Measurements from ENCODE around the gene PHYH.
"Not testable (repeated sequence)": the region's sequence is repeated elsewhere in the genome, so short reads cannot be mapped to it uniquely, and the experiment has no call there.

The PHYH gene

DNA sequence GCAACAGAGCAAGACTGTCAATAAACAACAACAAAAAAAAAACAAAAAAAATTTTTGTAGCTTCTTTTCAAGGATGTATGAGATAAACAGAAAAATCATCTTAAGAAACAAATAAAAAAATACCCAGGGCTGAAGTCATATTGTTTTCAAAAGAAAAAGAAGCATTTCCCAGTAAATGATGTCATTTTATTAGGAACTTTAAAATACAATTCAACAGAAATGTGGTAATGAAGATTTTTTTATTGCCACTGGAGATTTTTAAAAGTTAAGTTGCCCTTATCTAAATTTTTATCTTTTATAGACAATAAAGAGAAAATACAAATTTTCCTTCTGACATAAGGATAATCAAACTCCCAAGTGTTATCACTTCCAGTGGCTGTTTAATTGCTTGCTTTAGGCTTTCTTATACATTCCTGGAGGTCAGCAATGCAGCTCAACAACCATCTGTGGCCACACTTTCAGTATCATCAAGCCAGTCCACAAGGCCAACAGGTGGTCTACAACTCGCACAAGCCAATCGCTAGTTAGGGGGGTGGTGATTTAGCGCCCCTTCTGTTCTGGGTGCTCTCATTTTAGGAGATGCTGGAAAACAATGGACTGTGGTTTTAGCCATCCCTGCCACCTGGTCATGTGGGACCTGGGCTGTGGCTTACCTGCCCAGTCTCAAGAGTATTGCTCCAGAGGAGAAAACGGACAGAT, 37.4 kb upstream of the PHYH start:
- H3K27ac ChIP-seq (ENCODE audit: low read length): no peak overlapping the region
- H3K4me1 ChIP-seq (ENCODE audit: control insufficient read depth, low read depth, low read length): peaks cover 22% of the 10 kb centered on the region
- H3K9ac ChIP-seq (ENCODE audit: low read length): no peak overlapping the region
- no peaks in the 10 kb centered on the region for H3K9me3 ChIP-seq (ENCODE audit: control insufficient read depth, low read depth, low read length)
- peaks cover 83% of the 10 kb centered on the region for H3K36me3 ChIP-seq (ENCODE audit: control insufficient read depth, low read depth, low read length)
- H3K27me3 ChIP-seq (ENCODE audit: control insufficient read depth, insufficient read depth, low read length): no peaks in the 10 kb centered on the region
- no peak overlapping the region for H3K4me3 ChIP-seq (ENCODE audit: low read length)

DNA sequence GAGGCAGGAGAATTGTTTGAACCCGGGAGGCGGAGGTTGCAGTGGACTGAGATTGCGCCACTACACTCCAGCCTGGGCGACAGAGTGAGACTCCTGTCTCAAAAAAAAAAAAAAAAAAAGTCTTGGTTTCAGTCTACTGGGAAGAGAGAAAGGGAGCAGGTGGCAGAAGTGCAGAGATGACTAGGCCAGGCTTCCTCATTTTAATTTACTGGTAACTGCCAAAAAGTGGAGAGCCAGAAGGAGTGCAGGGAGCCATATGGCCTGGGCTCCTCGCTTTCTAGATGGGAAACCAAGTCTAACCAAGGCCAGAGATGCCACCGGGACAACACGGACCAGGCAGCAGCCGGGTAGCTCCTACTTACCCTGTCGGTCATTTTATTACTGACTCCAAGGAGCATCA, 36.0 kb upstream of the PHYH start:
- H3K36me3 ChIP-seq (ENCODE audit: control insufficient read depth, low read depth, low read length): peaks cover 97% of the 10 kb centered on the region
- no peaks in the 10 kb centered on the region for H3K9me3 ChIP-seq (ENCODE audit: control insufficient read depth, low read depth, low read length)
- H3K27me3 ChIP-seq (ENCODE audit: control insufficient read depth, insufficient read depth, low read length): no peaks in the 10 kb centered on the region
- H3K9ac ChIP-seq (ENCODE audit: low read length): no peak overlapping the region
- peaks cover 20% of the 10 kb centered on the region for H3K4me1 ChIP-seq (ENCODE audit: control insufficient read depth, low read depth, low read length)
- no peak overlapping the region for H3K4me3 ChIP-seq (ENCODE audit: low read length)
- no peak overlapping the region for H3K27ac ChIP-seq (ENCODE audit: low read length)

DNA sequence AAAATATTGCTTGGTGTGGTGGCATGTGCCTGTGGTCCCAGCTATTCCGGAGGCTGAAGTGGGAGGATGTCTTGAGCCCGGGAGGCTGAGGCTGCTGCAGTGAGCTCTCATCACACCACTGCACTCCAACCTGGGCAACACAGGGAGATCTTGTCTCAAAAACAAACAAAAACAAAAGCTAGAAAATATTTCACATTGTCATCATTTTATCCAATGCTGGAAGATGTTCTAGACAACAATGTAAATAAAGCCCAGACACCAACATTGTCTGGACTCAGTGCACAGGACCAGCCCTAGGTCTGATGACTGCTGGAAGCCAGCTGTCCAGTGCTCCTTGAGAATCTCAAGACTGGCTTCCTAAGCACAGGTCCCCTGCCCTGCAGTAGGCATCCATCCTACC, 34.7 kb upstream of the PHYH start:
- no peaks in the 10 kb centered on the region for H3K9me3 ChIP-seq (ENCODE audit: control insufficient read depth, low read depth, low read length)
- H3K4me3 ChIP-seq (ENCODE audit: low read length): no peak overlapping the region
- H3K4me1 ChIP-seq (ENCODE audit: control insufficient read depth, low read depth, low read length): peaks cover 19% of the 10 kb centered on the region
- H3K27ac ChIP-seq (ENCODE audit: low read length): no peak overlapping the region
- H3K27me3 ChIP-seq (ENCODE audit: control insufficient read depth, insufficient read depth, low read length): no peaks in the 10 kb centered on the region
- peaks cover 97% of the 10 kb centered on the region for H3K36me3 ChIP-seq (ENCODE audit: control insufficient read depth, low read depth, low read length)
- H3K9ac ChIP-seq (ENCODE audit: low read length): no peak overlapping the region

DNA sequence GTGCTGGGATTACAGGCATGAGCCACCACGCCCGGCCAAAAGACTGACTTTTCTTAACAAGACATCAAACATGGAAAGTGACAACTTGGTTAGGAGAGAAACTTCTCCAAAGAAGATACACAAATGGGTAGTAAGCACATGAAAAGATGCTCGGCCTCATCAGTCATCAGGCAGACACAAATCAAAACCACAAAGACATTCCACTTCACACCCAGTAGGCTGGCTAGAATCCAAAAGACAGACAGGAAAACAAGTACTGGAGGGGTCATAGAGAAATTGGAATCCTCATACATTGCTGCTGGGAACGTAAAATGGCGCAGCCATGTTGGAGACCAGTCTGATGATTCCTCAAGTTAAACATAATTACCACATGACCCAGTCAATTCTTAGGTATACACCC, 31.8 kb upstream of the PHYH start:
- peaks cover 97% of the 10 kb centered on the region for H3K36me3 ChIP-seq (ENCODE audit: control insufficient read depth, low read depth, low read length)
- H3K9ac ChIP-seq (ENCODE audit: low read length): no peak overlapping the region
- no peak overlapping the region for H3K27ac ChIP-seq (ENCODE audit: low read length)
- H3K27me3 ChIP-seq (ENCODE audit: control insufficient read depth, insufficient read depth, low read length): no peaks in the 10 kb centered on the region
- H3K4me3 ChIP-seq (ENCODE audit: low read length): no peak overlapping the region
- no peaks in the 10 kb centered on the region for H3K9me3 ChIP-seq (ENCODE audit: control insufficient read depth, low read depth, low read length)
- peaks cover 16% of the 10 kb centered on the region for H3K4me1 ChIP-seq (ENCODE audit: control insufficient read depth, low read depth, low read length)

DNA sequence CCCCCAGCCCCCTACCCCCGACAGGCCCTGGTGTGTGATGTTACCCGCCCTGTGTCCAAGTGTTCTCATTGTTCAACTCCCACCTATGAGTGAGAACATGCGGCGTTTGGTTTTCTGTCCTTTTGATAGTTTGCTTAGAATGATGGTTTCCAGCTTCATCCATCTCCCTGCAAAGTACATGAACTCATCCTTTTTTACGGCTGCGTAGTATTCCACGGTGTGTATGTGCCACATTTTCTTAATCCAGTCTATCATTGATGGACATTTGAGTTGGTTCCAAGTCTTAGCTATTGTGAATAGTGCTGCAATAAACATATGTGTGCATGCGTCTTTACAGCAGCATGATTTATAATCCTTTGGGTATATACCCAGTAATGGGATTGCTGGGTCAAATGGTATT, 31.1 kb upstream of the PHYH start:
- not testable (repeated sequence) for H3K27me3 ChIP-seq (ENCODE audit: control insufficient read depth, insufficient read depth, low read length); H3K9me3 ChIP-seq (ENCODE audit: control insufficient read depth, low read depth, low read length); H3K9ac ChIP-seq (ENCODE audit: low read length); H3K4me3 ChIP-seq (ENCODE audit: low read length); H3K27ac ChIP-seq (ENCODE audit: low read length)
- Histone ChIP-seq H3K4me1 (ENCODE audit: control insufficient read depth, low read depth, low read length) (peaks cover 16% of the 10 kb centered on the region), H3K36me3 (ENCODE audit: control insufficient read depth, low read depth, low read length) (peaks cover 97% of the 10 kb centered on the region)

DNA sequence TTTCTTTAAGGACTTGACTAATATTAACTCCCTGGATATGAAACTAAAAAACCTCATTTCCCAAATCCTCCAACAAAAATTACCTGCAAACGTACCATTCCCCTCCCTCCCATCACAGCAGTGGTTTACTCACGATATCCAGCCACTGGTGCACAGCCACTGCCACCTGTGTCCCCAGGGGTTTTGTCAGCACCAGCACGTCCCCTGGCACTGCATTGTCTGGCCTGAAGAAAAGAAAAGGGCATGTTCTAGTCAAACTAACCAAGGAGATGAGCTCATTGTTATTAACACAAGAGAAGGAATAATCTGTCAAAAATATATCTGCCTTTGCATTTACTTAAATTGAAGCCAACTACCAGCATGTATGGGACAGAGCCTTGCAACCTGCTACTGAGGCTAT, 29.7 kb upstream of the PHYH start:
- H3K27ac ChIP-seq (ENCODE audit: low read length): no peak overlapping the region
- H3K36me3 ChIP-seq (ENCODE audit: control insufficient read depth, low read depth, low read length): peaks cover 95% of the 10 kb centered on the region
- H3K4me3 ChIP-seq (ENCODE audit: low read length): no peak overlapping the region
- H3K9ac ChIP-seq (ENCODE audit: low read length): no peak overlapping the region
- no peaks in the 10 kb centered on the region for H3K27me3 ChIP-seq (ENCODE audit: control insufficient read depth, insufficient read depth, low read length)
- no peaks in the 10 kb centered on the region for H3K9me3 ChIP-seq (ENCODE audit: control insufficient read depth, low read depth, low read length)
- H3K4me1 ChIP-seq (ENCODE audit: control insufficient read depth, low read depth, low read length): peaks cover 16% of the 10 kb centered on the region

DNA sequence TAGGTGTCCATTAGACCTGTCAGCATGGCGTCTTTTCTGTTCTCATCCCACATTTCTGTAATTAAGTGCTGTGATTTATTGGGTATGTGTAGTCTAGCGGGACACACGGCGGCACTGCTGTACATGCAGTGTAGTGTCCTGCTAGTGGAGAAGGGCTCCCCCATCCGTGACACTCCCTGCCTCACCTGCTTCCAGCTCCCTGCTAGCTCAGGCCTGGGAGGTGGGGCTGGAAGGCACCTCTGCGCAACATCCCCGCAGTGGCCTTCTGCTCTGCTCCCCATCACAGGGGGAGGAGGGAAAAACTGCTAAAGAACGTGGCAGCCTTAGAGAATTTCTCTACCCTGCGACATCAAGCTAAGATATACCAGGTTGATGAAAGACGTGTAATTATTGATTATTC, 28.7 kb upstream of the PHYH start:
- Histone ChIP-seq H3K4me1 (ENCODE audit: control insufficient read depth, low read depth, low read length) (peaks cover 16% of the 10 kb centered on the region), H3K36me3 (ENCODE audit: control insufficient read depth, low read depth, low read length) (peaks cover 95% of the 10 kb centered on the region), H3K27ac (ENCODE audit: low read length) (no peak overlapping the region), H3K27me3 (ENCODE audit: control insufficient read depth, insufficient read depth, low read length) (no peaks in the 10 kb centered on the region), H3K4me3 (ENCODE audit: low read length) (no peak overlapping the region), H3K9ac (ENCODE audit: low read length) (no peak overlapping the region), H3K9me3 (ENCODE audit: control insufficient read depth, low read depth, low read length) (no peaks in the 10 kb centered on the region)

DNA sequence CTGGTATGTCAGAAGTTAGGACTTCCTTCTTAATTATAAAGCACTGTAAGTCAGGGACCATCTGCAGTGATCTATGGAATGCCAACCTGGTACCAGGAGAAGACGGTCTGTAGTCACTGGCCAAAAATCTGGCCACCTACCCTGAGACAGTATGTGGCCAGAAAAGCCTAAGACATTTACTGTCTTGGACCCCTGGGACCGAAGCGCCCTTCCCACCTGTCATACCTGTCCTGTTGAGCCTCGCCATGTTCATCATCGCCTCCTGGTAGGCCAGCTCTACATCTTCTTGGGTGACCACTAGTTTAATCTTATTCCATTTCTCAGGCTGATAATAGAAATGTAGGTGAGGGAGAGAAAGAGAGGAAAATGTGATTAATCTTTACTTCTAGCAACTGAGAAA, 28.3 kb upstream of the PHYH start:
- no peaks in the 10 kb centered on the region for H3K9me3 ChIP-seq (ENCODE audit: control insufficient read depth, low read depth, low read length)
- H3K27me3 ChIP-seq (ENCODE audit: control insufficient read depth, insufficient read depth, low read length): no peaks in the 10 kb centered on the region
- H3K4me3 ChIP-seq (ENCODE audit: low read length): no peak overlapping the region
- H3K9ac ChIP-seq (ENCODE audit: low read length): no peak overlapping the region
- peaks cover 16% of the 10 kb centered on the region for H3K4me1 ChIP-seq (ENCODE audit: control insufficient read depth, low read depth, low read length)
- H3K36me3 ChIP-seq (ENCODE audit: control insufficient read depth, low read depth, low read length): peaks cover 97% of the 10 kb centered on the region
- no peak overlapping the region for H3K27ac ChIP-seq (ENCODE audit: low read length)

DNA sequence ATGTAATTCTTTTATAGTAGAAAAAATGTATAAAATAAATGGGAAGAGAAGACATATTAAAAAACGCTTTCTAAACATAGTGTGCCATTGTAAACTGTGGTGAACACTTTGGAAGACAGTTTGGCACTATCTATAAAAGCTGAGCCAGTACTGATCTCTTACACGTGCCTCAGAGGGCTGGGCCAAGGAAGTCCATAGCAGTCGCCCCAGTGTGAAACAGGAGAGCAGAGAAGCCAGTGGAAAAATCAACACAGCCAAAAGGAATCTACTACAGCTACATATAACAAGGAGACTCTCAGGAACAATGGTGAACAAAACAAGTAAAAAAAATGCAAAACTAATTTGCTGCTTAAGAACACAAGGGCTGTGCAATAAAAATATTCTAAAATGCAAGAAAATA, 27.7 kb upstream of the PHYH start:
- peaks cover 97% of the 10 kb centered on the region for H3K36me3 ChIP-seq (ENCODE audit: control insufficient read depth, low read depth, low read length)

DNA sequence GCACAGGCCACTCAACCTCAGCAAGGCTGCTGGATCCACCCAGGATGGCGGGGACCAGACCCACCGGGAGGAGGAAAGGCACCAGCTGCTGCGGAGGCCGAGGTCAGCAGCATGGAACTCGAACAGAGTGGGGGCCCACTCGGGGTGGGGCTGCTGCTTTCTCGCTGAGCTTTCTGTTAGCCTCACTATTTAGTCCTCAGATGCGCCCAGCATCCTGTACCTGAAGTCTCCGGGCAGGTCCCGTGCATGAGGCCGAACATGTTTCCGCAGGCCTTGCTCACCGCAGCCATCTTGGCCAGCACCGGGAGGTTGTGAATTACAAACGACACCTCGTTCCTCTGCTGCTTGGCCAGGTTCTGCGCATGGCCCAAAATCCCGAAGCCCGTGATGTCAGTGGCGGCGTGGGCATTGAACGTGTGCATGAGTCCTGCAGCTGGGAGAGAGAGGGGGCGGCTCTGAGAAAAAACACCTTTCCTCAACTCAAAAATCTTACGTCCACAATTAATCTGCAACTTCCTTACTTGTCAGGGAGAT, 22.8 kb upstream of the PHYH start:
- Histone ChIP-seq H3K4me1 (ENCODE audit: control insufficient read depth, low read depth, low read length) (no peaks in the 10 kb centered on the region), H3K4me3 (ENCODE audit: low read length) (no peak overlapping the region), H3K9ac (ENCODE audit: low read length) (no peak overlapping the region), H3K36me3 (ENCODE audit: control insufficient read depth, low read depth, low read length) (peaks cover 88% of the 10 kb centered on the region), H3K27ac (ENCODE audit: low read length) (no peak overlapping the region), H3K9me3 (ENCODE audit: control insufficient read depth, low read depth, low read length) (no peaks in the 10 kb centered on the region), H3K27me3 (ENCODE audit: control insufficient read depth, insufficient read depth, low read length) (no peaks in the 10 kb centered on the region)

More for the DNA sequence above, 27.7 kb upstream of the PHYH start:
- no peak overlapping the region for H3K27ac ChIP-seq (ENCODE audit: low read length)
- no peaks in the 10 kb centered on the region for H3K27me3 ChIP-seq (ENCODE audit: control insufficient read depth, insufficient read depth, low read length)
- H3K4me1 ChIP-seq (ENCODE audit: control insufficient read depth, low read depth, low read length): peaks cover 16% of the 10 kb centered on the region
- no peak overlapping the region for H3K9ac ChIP-seq (ENCODE audit: low read length)
- H3K4me3 ChIP-seq (ENCODE audit: low read length): no peak overlapping the region
- H3K9me3 ChIP-seq (ENCODE audit: control insufficient read depth, low read depth, low read length): no peaks in the 10 kb centered on the region

DNA sequence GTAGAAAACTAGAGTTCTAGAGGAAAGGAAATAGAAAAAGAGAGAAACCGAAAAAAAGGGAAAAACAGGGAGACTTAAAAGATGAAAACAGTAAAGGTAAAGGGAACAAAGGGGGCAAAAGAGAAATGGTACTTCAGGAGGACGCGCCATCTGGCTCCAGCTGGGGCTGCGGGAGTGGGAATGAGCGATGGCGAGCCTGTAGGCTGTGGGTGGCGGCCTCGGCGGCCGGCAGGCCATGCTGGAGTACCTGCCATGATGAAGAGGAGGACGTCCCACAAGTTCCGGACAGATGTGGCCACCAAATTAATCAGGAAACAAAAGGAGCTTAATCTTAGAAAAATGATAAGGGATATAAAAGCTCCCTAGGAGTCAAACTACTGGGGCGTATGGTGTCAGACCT, 21.7 kb upstream of the PHYH start:
- H3K9ac ChIP-seq (ENCODE audit: low read length): no peak overlapping the region
- H3K27me3 ChIP-seq (ENCODE audit: control insufficient read depth, insufficient read depth, low read length): no peaks in the 10 kb centered on the region
- H3K4me1 ChIP-seq (ENCODE audit: control insufficient read depth, low read depth, low read length): no peaks in the 10 kb centered on the region
- no peaks in the 10 kb centered on the region for H3K9me3 ChIP-seq (ENCODE audit: control insufficient read depth, low read depth, low read length)
- peaks cover 77% of the 10 kb centered on the region for H3K36me3 ChIP-seq (ENCODE audit: control insufficient read depth, low read depth, low read length)
- no peak overlapping the region for H3K27ac ChIP-seq (ENCODE audit: low read length)
- H3K4me3 ChIP-seq (ENCODE audit: low read length): no peak overlapping the region

DNA sequence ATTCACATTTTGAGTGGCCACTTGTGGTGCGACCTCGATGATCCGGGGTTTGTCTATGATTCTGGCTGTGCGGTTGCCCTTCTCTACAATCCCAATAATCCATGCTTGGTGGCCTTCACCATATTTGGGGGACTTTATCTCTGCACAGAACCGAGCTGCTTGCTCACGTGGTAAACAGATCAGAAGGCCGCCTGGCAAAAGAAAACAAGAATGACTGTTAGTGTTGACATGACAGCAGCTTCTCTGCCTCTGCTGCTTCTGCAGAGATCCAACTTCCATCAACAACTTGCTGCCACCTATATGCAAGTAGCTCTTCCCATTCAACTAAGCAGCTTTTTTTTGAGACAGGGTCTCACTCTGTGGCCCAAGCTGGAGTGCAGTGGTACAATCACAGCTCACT, 19.3 kb upstream of the PHYH start:
- no peak overlapping the region for H3K27ac ChIP-seq (ENCODE audit: low read length)
- no peaks in the 10 kb centered on the region for H3K9me3 ChIP-seq (ENCODE audit: control insufficient read depth, low read depth, low read length)
- H3K4me3 ChIP-seq (ENCODE audit: low read length): no peak overlapping the region
- H3K27me3 ChIP-seq (ENCODE audit: control insufficient read depth, insufficient read depth, low read length): no peaks in the 10 kb centered on the region
- peaks cover 55% of the 10 kb centered on the region for H3K36me3 ChIP-seq (ENCODE audit: control insufficient read depth, low read depth, low read length)
- H3K4me1 ChIP-seq (ENCODE audit: control insufficient read depth, low read depth, low read length): no peaks in the 10 kb centered on the region
- H3K9ac ChIP-seq (ENCODE audit: low read length): no peak overlapping the region
